Measurements from ENCODE around the gene INTU. TPM values are rescaled to one million over a fixed set of nuclear protein-coding genes. Genes with fewer than 3 reads are reported as not detected.

The INTU gene
- polyA plus RNA-seq, 3 donors: 0.17 to 0.26 TPM; not detected in 1

DNA sequence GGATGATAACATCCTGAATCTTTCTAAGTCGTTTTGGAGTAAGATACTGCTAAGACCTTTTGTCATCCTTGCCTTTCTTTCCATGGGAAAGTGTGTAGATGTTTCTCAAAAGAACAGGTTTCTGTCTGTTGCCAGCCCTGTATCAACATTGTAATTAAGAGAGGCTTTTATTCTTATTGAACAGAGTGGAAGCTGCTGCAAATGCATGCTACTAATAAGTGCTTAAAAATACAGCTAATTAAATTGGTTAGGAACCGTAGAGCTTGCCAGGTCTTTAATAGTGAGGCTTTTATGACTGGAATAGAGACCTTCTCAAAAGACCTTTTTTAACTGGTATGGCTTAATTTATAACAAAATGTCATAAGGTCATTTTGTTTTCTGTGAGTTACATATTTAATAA lies 34.4 kb downstream of the INTU start:
- H3K9me3 ChIP-seq (replicated peaks in 1 of 2; ENCODE audit: control insufficient read depth in 1 of 2, insufficient read depth in 1 of 2, low read length in 2 of 2): no peaks in the 10 kb centered on the region
- H3K27me3 ChIP-seq (ENCODE audit: control insufficient read depth in 2 of 2, insufficient read depth in 2 of 2, low read length in 2 of 2): no peaks in the 10 kb centered on the region
- H3K4me3 ChIP-seq (replicated peaks in 1 of 3; ENCODE audit: low read depth in 2 of 3, low read length in 3 of 3): no peak overlapping the region
- TF ChIP-seq, protein P1, sequence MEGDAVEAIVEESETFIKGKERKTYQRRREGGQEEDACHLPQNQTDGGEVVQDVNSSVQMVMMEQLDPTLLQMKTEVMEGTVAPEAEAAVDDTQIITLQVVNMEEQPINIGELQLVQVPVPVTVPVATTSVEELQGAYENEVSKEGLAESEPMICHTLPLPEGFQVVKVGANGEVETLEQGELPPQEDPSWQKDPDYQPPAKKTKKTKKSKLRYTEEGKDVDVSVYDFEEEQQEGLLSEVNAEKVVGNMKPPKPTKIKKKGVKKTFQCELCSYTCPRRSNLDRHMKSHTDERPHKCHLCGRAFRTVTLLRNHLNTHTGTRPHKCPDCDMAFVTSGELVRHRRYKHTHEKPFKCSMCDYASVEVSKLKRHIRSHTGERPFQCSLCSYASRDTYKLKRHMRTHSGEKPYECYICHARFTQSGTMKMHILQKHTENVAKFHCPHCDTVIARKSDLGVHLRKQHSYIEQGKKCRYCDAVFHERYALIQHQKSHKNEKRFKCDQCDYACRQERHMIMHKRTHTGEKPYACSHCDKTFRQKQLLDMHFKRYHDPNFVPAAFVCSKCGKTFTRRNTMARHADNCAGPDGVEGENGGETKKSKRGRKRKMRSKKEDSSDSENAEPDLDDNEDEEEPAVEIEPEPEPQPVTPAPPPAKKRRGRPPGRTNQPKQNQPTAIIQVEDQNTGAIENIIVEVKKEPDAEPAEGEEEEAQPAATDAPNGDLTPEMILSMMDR (IDR thresholded peaks at IDR 0.05): no peak
- H4K20me1 ChIP-seq (ENCODE audit: insufficient read depth, low read length): no peaks in the 10 kb centered on the region
- no peak for DNase-seq
- intact Hi-C loops (cut with micrococcal nuclease): no loop called here
- H3K36me3 ChIP-seq (replicated peaks in 1 of 2; ENCODE audit: control insufficient read depth in 1 of 2, insufficient read depth in 2 of 2, low read length in 2 of 2): no peaks in the 10 kb centered on the region
- H3K9me3 Mint-ChIP-seq: no peaks in the 10 kb centered on the region
- no peak overlapping the region for H2AFZ ChIP-seq (ENCODE audit: insufficient read depth, low read depth, low read length, poor library complexity, severe bottlenecking)
- no peak overlapping the region for H3K9ac ChIP-seq (ENCODE audit: insufficient read depth, low read length, poor library complexity, severe bottlenecking)
- no peak overlapping the region for H3K4me2 ChIP-seq (replicated peaks; ENCODE audit: extremely low read depth, low read length, poor library complexity, severe bottlenecking)
- no peaks in the 10 kb centered on the region for H3K79me2 ChIP-seq (ENCODE audit: insufficient read depth, low read length)
- H3K4me1 Mint-ChIP-seq: no peaks in the 10 kb centered on the region
- H3K27me3 Mint-ChIP-seq (ENCODE audit: low read depth in 3 of 3): no peaks in the 10 kb centered on the region
- no CpG with 5 or more reads among the region's 2 CpGs for WGBS (ENCODE audit: insufficient coverage)
- H3K36me3 Mint-ChIP-seq: no peaks in the 10 kb centered on the region
- H3K4me3 Mint-ChIP-seq: no peak overlapping the region
- no peak overlapping the region for H3K27ac ChIP-seq (ENCODE audit: low read depth in 1 of 2, low read length in 2 of 2)
- H3K27ac Mint-ChIP-seq: no peak overlapping the region
- no peaks in the 10 kb centered on the region for H3K4me1 ChIP-seq (ENCODE audit: control insufficient read depth in 1 of 2, insufficient read depth in 2 of 2, low read length in 2 of 2)

DNA sequence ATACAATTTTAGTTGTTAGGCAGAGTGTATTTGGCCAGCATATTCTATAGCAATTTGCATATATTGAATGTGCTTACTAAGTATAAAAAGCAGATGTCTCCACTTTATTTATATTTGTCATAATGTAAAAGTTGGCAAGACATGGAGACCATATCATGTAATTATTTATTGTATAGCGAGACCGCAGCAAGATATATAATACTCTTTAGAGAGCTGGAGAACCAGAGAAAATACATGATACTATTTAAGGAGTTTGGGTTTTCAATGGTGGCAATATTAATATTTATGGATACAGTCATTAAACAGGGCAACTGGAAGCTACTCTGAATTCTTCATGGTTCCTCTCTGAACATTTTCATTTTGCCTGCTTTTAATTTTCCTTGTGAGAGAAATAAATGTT lies 35.0 kb downstream of the INTU start:
- H3K4me3 Mint-ChIP-seq: no peak overlapping the region
- Histone ChIP-seq H3K27me3 (ENCODE audit: control insufficient read depth in 2 of 2, insufficient read depth in 2 of 2, low read length in 2 of 2) (no peaks in the 10 kb centered on the region), H3K9me3 (replicated peaks in 1 of 2; ENCODE audit: control insufficient read depth in 1 of 2, insufficient read depth in 1 of 2, low read length in 2 of 2) (no peaks in the 10 kb centered on the region), H3K9ac (ENCODE audit: insufficient read depth, low read length, poor library complexity, severe bottlenecking) (no peak overlapping the region), H2AFZ (ENCODE audit: insufficient read depth, low read depth, low read length, poor library complexity, severe bottlenecking) (no peak overlapping the region), H3K79me2 (ENCODE audit: insufficient read depth, low read length) (no peaks in the 10 kb centered on the region), H3K4me3 (replicated peaks in 1 of 3; ENCODE audit: low read depth in 2 of 3, low read length in 3 of 3) (no peak overlapping the region), H3K4me1 (ENCODE audit: control insufficient read depth in 1 of 2, insufficient read depth in 2 of 2, low read length in 2 of 2) (no peaks in the 10 kb centered on the region), H4K20me1 (ENCODE audit: insufficient read depth, low read length) (no peaks in the 10 kb centered on the region), H3K4me2 (replicated peaks; ENCODE audit: extremely low read depth, low read length, poor library complexity, severe bottlenecking) (no peak overlapping the region), H3K27ac (ENCODE audit: low read depth in 1 of 2, low read length in 2 of 2) (no peak overlapping the region), H3K36me3 (replicated peaks in 1 of 2; ENCODE audit: control insufficient read depth in 1 of 2, insufficient read depth in 2 of 2, low read length in 2 of 2) (no peaks in the 10 kb centered on the region)
- no peaks in the 10 kb centered on the region for H3K27me3 Mint-ChIP-seq (ENCODE audit: low read depth in 3 of 3)
- no peak for DNase-seq
- H3K4me1 Mint-ChIP-seq: no peaks in the 10 kb centered on the region
- no peaks in the 10 kb centered on the region for H3K36me3 Mint-ChIP-seq
- H3K9me3 Mint-ChIP-seq: no peaks in the 10 kb centered on the region
- intact Hi-C loops (cut with micrococcal nuclease): no loop called here
- TF ChIP-seq, protein P1 (IDR thresholded peaks at IDR 0.05): no peak
- H3K27ac Mint-ChIP-seq: no peak overlapping the region
- no CpG with 5 or more reads among the region's 2 CpGs for WGBS (ENCODE audit: insufficient coverage)
